M059J (cell line): ENCODE data around the gene COL10A1. TPM values are rescaled to one million over a fixed set of nuclear protein-coding genes. Genes with fewer than 3 reads are reported as not detected.
A peak's percentile ranks its signal among the peaks of the same experiment; 100 is the strongest.
"Not testable (repeated sequence)": the region's sequence is repeated elsewhere in the genome, so short reads cannot be mapped to it uniquely, and the experiment has no call there.

Experiments
- DNase-seq: peaks from one replicate; pipeline ENCODE4 v3.0.0-alpha.2; 2012; ENCODE audit warnings: low read depth
- total RNA-seq: library from RNA; depleted of rRNA; stranded (reverse); fragments of >200 nt; shearing (Covaris generic); gene quantifications from 2 replicates; pipeline ENCODE4 v1.2.3, GENCODE V29; 2014

COL10A1 gene
- total RNA-seq, 1 experiment from 2014 or later = 0.10 TPM

- no peak for DNase-seq
These were observed 2.0 kb upstream of the COL10A1 start for GRCh38 chr6:116127771-116128493.

GRCh38 chr6:116120430-116120829, 5.5 kb downstream of the COL10A1 start:
- no peak for DNase-seq

- peak; percentile 79 for DNase-seq
These were observed 7.3 kb downstream of the COL10A1 start for GRCh38 chr6:116118608-116119007.

- DNase-seq = peak; percentile 13
These were observed 10.2 kb downstream of the COL10A1 start for GRCh38 chr6:116115781-116116180.

GRCh38 chr6:116113386-116113785, 12.5 kb downstream of the COL10A1 start:
- DNase-seq = no peak

- DNase-seq = peak; percentile 41
These were observed 14.1 kb downstream of the COL10A1 start for GRCh38 chr6:116111552-116112528.

GRCh38 chr6:116108836-116109235, 17.1 kb downstream of the COL10A1 start:
- no peak for DNase-seq

- no peak for DNase-seq
These were observed 19.8 kb downstream of the COL10A1 start for GRCh38 chr6:116106146-116106545.

GRCh38 chr6:116105247-116105646, 20.7 kb downstream of the COL10A1 start:
- no peak for DNase-seq

- DNase-seq = no peak
These were observed 21.3 kb downstream of the COL10A1 start for GRCh38 chr6:116104636-116105035.

GRCh38 chr6:116102873-116103272, 23.1 kb downstream of the COL10A1 start:
- no peak for DNase-seq

GRCh38 chr6:116101790-116102189, 24.1 kb downstream of the COL10A1 start:
- no peak for DNase-seq

GRCh38 chr6:116101302-116101718, 24.6 kb downstream of the COL10A1 start:
- DNase-seq = no peak

GRCh38 chr6:116100419-116101301, 25.3 kb downstream of the COL10A1 start, which contains the start of gene NT5DC1:
Gene NT5DC1 (plus strand): TSS chr6:116100853. CDS start chr6:116100931, 78 bp downstream.
- peak; percentile 73 for DNase-seq

GRCh38 chr6:116099036-116099435, 26.9 kb downstream of the COL10A1 start:
- DNase-seq = no peak

GRCh38 chr6:116096979-116097816, 28.7 kb downstream of the COL10A1 start:
- DNase-seq = peak; percentile 15

- not testable (repeated sequence) for DNase-seq
These were observed 29.7 kb downstream of the COL10A1 start for GRCh38 chr6:116096048-116096759.

GRCh38 chr6:116094041-116094440, 31.9 kb downstream of the COL10A1 start:
- no peak for DNase-seq

- DNase-seq = no peak
These were observed 35.7 kb downstream of the COL10A1 start for GRCh38 chr6:116090251-116090650.

- peak; percentile 5 for DNase-seq
These were observed 37.0 kb downstream of the COL10A1 start for GRCh38 chr6:116088946-116089345.
